Small intestine (tissue), 7 donors: ENCODE results near the gene CIROP. TPM values are rescaled to one million over a fixed set of nuclear protein-coding genes. Genes with fewer than 3 reads are reported as not detected.

Experiments used
- DNase-seq, 2 donors: peaks; one replicate each; pipeline versions ENCODE4 v3.0.0 to v3.0.0-alpha.2; 2013
- FAIRE-seq: peaks from 2 replicates; lab custom pipeline; 2012; peaks lifted over from hg19 to GRCh38; lab: Jason Lieb, UNC
- H3K27ac ChIP-seq, 3 donors: one replicate each; pipeline ENCODE4 v1.5.1; 2013; ENCODE audit warnings: low read length in 2 of 3, mild to moderate bottlenecking in 2 of 3, control low read depth in 1 of 3, inconsistent platforms in 1 of 3, low read depth in 1 of 3, moderate library complexity in 1 of 3
- H3K27me3 ChIP-seq, 3 donors: one replicate each; pipeline ENCODE4 v1.6.1; 2013; ENCODE audit warnings: low read length in 3 of 3, inconsistent platforms in 1 of 3; ENCODE audit not compliant: control insufficient read depth in 3 of 3, insufficient read depth in 3 of 3
- H3K36me3 ChIP-seq, 3 donors: one replicate each; pipeline ENCODE4 v1.6.1; 2013; ENCODE audit warnings: low read length in 3 of 3, inconsistent platforms in 1 of 3, low read depth in 1 of 3, mild to moderate bottlenecking in 1 of 3, moderate library complexity in 1 of 3; ENCODE audit not compliant: control insufficient read depth in 3 of 3, insufficient read depth in 2 of 3
- H3K4me1 ChIP-seq, 3 donors: one replicate each; pipeline ENCODE4 v1.6.1; 2013; ENCODE audit warnings: low read length in 2 of 3, inconsistent platforms in 1 of 3, low read depth in 1 of 3, mild to moderate bottlenecking in 1 of 3, moderate library complexity in 1 of 3; ENCODE audit not compliant: control insufficient read depth in 3 of 3, insufficient read depth in 2 of 3
- H3K4me3 ChIP-seq, 3 donors: one replicate each; pipeline ENCODE4 v1.5.1; 2013; ENCODE audit warnings: low read length in 3 of 3, control low read depth in 1 of 3, inconsistent platforms in 1 of 3, low read depth in 1 of 3, mild to moderate bottlenecking in 1 of 3, moderate library complexity in 1 of 3
- H3K9me3 ChIP-seq, 2 donors: one replicate each; pipeline ENCODE4 v1.6.1; 2013; ENCODE audit warnings: low read depth in 1 of 2, low read length in 1 of 2; ENCODE audit not compliant: control insufficient read depth in 2 of 2, insufficient read depth in 1 of 2
- WGBS, 3 donors: extraction: QIAGEN DNeasy Blood & Tissue Kit; methylation state at CpG; one replicate each; pipeline ENCODE4 v1.1.7; 2013; 5-methylcytosine and 5-hydroxymethylcytosine counted together
- polyA plus RNA-seq, 4 donors: library from polyadenylated mRNA; stranded (reverse) in 3 of 4; unstranded in 1 of 4; fragments of 200-250 nt in 3 of 4; fragments of 120-200 nt in 1 of 4; gene quantifications; one replicate each; pipeline versions ENCODE4 v1.2.1 to v1.2.3, GENCODE V29; 2013
- donor health status: healthy with polysubstance abuse.
- donor health status: control.
- donor health status: control.
- donor health status: Bipolar disorder and iron deficiency.
- donor health status: healthy.

CIROP gene
- polyA plus RNA-seq, 4 donors = 0.04 TPM; not detected in 3

DNA sequence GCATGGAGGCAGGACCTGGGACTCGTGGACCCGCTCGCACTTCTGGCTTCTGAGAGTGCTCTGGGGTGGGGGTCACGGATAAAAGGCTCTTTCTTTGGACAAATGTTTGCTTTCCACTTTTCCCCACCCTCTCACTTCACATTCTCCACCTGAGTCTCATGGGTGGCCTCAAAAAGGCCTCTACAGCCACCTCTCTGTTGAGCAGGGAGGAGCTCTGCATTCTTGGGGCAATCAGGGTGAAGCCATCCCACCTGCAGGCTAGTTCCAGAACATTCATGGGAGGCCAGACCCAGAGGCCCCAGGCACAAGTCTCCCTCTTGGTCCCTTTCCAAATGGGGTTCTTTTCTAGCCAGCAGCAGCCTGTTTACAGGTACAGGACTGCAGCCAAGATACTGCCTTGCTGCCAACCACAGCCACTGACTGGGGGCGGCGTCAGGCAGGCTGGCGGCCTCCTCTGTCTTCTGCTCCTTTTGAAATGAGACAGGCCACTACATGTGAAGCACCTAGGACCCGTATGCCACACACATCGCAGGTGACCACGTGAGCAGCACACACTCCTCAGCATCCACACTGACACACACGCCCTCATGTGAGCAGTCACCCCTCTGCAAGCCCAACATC, 32.5 kb upstream of the CIROP start:
- Histone ChIP-seq H3K36me3 (peaks cover 0 to 60% (median 0%) of the 10 kb centered on the region in 3 donors), H3K4me1 (peaks cover 0 to 9% (median 0%) of the 10 kb centered on the region in 3 donors), H3K9me3 (no peaks in the 10 kb centered on the region), H3K27me3 (no peaks in the 10 kb centered on the region), H3K27ac (no peak overlapping the region), H3K4me3 (no peak overlapping the region)
- DNase-seq = no peak
- no peak for FAIRE-seq
- 86 to 90% (median 89%) methylated on average over 11 of the region's 11 CpGs for WGBS, 3 donors

DNA sequence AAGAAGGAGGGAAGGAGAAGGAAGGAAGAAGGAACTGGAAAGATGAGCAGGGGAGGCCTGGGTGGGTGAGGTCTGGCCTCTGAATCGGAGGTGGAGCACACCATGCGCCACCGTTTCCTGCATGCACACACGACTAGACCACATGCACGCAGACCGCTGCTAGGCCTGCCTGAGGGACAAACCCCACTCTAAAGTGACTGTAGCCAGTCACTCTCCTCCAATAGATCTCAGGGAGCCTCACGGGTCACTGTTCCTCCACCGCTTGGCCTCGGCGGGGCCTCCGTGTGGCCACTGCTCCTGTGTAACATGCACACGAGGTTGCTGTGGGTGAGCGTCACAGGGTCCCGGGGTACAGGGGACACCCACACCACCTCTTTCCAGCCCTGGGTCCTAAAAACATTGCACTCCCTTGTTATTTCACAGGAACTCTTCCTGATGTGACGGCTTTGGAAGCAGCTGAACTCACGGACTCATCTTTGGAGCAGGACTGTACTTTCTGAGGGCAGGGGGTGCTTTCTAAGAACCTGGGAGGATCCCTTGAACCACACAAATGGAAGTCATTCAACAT, 31.9 kb upstream of the CIROP start:
- no peak overlapping the region for H3K27ac ChIP-seq
- no peaks in the 10 kb centered on the region for H3K27me3 ChIP-seq
- H3K9me3 ChIP-seq = no peaks in the 10 kb centered on the region
- peaks cover 0 to 9% (median 0%) of the 10 kb centered on the region in 3 donors for H3K4me1 ChIP-seq
- peaks cover 0 to 61% (median 0%) of the 10 kb centered on the region in 3 donors for H3K36me3 ChIP-seq
- no peak overlapping the region for H3K4me3 ChIP-seq
- FAIRE-seq (no peak), DNase-seq (no peak)
- 91 to 93% (median 92%) methylated on average over 16 of the region's 16 CpGs for WGBS, 3 donors

DNA sequence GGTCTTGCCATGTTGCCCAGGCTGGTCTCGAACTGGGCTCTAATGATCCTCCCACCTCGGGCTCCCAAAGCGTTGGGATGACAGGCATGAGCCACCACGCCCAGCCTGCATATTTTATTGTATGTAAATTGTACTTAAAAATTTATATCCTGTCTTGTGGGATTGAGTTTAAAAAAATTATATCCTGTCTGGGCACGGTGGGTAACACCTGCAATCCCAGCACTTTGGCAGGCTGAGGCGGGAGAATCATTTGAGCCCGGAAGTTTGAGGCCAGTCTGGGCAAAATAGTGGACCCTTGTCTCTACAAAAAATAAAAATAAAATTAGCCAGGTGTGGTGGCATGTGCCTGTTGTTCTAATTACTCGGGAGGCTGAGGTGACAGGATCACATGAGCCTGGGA, 28.2 kb upstream of the CIROP start:
- no peak for FAIRE-seq

DNA sequence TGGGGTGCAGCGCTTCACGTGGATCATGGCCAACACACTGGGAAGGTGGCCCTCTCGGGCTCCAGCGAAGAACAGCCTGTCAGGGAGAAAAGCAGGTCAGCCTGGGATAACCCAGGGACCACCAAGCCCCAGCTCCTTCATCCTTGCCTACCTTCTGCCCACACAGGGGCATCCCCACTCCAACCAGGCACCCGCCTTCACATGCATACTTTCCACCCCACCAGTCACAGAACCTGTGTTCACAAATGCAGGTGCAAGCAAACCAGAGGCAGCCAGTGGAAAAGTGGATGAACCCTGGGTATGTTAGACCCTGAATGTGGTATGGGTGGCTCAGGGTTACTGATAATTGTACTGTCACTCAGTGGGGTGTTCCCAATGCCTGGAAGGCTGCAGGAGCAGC, 26.7 kb upstream of the CIROP start:
- WGBS, 3 donors = 86 to 94% (median 92%) methylated on average over 4 to 5 of the region's 5 CpGs
- peaks cover 4 to 51% (median 4%) of the 10 kb centered on the region in 3 donors for H3K36me3 ChIP-seq
- H3K4me3 ChIP-seq = no peak overlapping the region
- no peaks in the 10 kb centered on the region for H3K27me3 ChIP-seq
- no peak for FAIRE-seq
- no peaks in the 10 kb centered on the region for H3K9me3 ChIP-seq
- no peak for DNase-seq
- H3K4me1 ChIP-seq = no peaks in the 10 kb centered on the region
- H3K27ac ChIP-seq = no peak overlapping the region

More for the DNA sequence above, 28.2 kb upstream of the CIROP start:
- peaks cover 2 to 51% (median 4%) of the 10 kb centered on the region in 3 donors for H3K36me3 ChIP-seq
- H3K4me1 ChIP-seq = no peaks in the 10 kb centered on the region
- no peaks in the 10 kb centered on the region for H3K27me3 ChIP-seq
- no peak overlapping the region for H3K4me3 ChIP-seq
- H3K27ac ChIP-seq = no peak overlapping the region
- H3K9me3 ChIP-seq = no peaks in the 10 kb centered on the region
- DNase-seq = no peak
- 75 to 86% (median 80%) methylated on average over 8 of the region's 8 CpGs for WGBS, 3 donors

DNA sequence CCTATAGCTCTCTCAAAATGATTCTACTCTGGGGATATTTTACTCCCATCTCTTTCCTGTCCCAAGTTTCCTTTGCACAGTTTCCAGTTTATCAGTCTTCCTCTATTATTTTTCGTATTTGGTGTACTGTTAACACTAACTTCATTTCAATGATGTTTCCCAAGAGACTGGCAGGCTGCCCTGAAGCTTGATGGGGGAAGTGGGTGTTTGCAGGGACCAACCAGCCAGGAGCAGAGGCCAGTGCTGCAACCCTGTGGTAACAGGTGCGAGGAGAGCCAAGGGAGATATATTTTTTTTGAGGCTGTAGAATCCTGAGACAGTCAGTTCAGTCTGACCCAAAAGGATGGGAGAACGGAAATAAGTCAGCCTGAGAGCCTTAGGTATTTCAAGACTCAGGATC, 26.1 kb upstream of the CIROP start:
- FAIRE-seq = no peak
- no peaks in the 10 kb centered on the region for H3K27me3 ChIP-seq
- no peak for DNase-seq
- H3K4me3 ChIP-seq = no peak overlapping the region
- H3K9me3 ChIP-seq = no peaks in the 10 kb centered on the region
- H3K36me3 ChIP-seq = peaks cover 4 to 52% (median 4%) of the 10 kb centered on the region in 3 donors
- H3K4me1 ChIP-seq = no peaks in the 10 kb centered on the region
- WGBS, 3 donors = 68 to 86% (median 79%) methylated on average over 3 of the region's 3 CpGs
- no peak overlapping the region for H3K27ac ChIP-seq

DNA sequence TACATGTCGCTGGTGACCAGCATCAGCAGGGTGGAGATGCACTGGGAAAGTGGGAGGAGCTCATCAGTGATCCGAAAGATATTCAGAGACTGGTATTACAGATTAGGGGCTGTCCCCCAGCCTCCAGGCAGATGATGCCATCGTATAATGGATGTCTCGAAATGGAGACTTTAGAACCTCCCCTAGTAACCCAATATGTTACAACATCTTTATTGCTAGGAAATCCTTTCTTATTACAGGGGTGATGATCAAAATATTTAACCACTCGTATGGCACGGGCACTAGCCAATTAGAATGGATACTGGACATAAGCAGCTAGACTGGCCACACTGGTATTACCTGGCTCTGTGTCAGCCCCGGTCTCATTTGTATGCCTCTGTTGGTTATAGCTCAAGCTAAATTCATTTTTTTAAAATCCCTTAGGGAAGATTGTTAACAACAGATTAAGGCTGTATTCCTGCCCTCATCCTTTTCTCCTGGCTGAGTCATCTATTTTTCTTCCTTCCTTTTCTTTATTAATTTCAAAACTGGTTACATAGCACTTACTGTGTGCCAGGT, 25.0 kb upstream of the CIROP start:
- Histone ChIP-seq H3K27me3 (no peaks in the 10 kb centered on the region), H3K4me1 (no peaks in the 10 kb centered on the region), H3K36me3 (peaks cover 4 to 57% (median 4%) of the 10 kb centered on the region in 3 donors), H3K9me3 (no peaks in the 10 kb centered on the region), H3K27ac (no peak overlapping the region), H3K4me3 (no peak overlapping the region)
- FAIRE-seq (no peak), DNase-seq (no peak)
- 90 to 97% (median 93%) methylated on average over 7 of the region's 7 CpGs for WGBS, 3 donors

DNA sequence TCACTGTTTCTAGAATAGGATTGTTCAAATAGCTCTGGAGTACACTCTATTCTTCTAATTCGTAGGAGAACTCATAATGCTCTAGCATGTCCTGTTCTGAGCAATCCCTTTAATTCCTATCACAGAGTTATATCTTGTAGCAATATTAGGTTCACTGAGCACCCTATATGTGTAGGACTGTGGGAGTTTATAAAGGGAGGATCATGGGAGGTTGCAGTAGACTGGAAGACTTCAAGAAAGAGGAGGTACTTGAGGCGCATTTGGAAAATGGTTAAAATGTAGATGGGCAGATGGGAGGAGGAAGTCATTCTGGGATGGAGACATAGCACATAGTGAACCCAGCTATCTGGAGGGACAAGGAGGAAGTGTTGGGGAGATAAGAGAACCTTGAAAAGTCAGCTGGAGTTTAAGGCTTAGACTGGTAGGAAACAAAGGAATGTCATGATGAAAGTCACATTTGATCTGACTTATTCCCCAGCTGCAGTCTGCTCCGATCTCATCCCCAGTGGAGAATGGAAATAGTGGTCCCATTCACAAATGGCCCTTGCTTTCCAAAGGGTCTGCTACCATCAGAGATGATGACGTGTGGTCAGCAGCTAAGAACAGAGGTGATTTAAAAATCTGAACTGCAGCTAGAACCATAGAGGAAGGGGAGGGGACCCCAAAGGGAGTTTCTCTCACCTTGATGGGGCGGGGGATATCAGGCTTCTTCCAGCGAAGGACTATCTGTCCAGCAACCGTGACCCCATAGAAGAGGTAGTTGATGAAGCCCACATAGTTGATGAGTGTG, 24.4 kb upstream of the CIROP start:
- FAIRE-seq (no peak), DNase-seq (no peak)
- no peaks in the 10 kb centered on the region for H3K4me1 ChIP-seq
- 85 to 99% (median 94%) methylated on average over 7 of the region's 7 CpGs for WGBS, 3 donors
- H3K9me3 ChIP-seq = no peaks in the 10 kb centered on the region
- H3K36me3 ChIP-seq = peaks cover 4 to 57% (median 4%) of the 10 kb centered on the region in 3 donors
- H3K27ac ChIP-seq = no peak overlapping the region
- no peak overlapping the region for H3K4me3 ChIP-seq
- H3K27me3 ChIP-seq = no peaks in the 10 kb centered on the region

DNA sequence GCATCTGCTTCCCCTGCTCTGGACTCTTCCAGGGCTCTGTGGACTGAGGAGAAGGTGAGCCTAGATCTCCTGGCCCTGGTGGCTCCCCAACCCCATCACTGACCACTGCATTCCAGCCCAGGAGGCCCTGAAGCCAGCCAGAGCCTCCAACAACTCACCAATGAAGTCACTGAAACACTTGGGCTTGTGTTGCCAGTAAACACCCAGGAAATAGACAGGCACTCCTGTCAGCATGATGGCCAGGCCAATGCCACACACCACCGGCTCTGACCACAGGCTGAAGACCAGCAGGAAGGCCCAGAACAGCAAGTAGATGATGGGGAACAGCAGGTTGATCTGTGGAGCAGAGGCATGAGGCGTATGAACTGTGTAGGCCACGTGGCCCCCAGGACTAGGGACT, 23.1 kb upstream of the CIROP start:
- Histone ChIP-seq H3K27ac (no peak overlapping the region), H3K4me3 (no peak overlapping the region), H3K36me3 (peaks cover 4 to 53% (median 4%) of the 10 kb centered on the region in 3 donors), H3K27me3 (no peaks in the 10 kb centered on the region), H3K9me3 (no peaks in the 10 kb centered on the region), H3K4me1 (no peaks in the 10 kb centered on the region)
- no peak for FAIRE-seq
- 80 to 91% (median 83%) methylated on average over 3 of the region's 3 CpGs for WGBS, 3 donors
- no peak for DNase-seq
